ENCODE measurements around the gene ERAP2. TPM values are rescaled to one million over a fixed set of nuclear protein-coding genes. Genes with fewer than 3 reads are reported as not detected.

The ERAP2 gene
- 3.1 and 6.5 TPM in 2 replicates for total RNA-seq (2014; rRNA removed; shearing (Covaris generic))

GRCh38 chr5:96876292-96876850 lies at the start of gene ERAP2:
ERAP2 (plus strand) TSS chr5:96876500; CDS start chr5:96879686, 3,186 bp downstream.

GRCh38 chr5:96935559-96936430 lies 59.5 kb downstream of the ERAP2 start, which contains the start of gene LNPEP:
LNPEP (plus strand) TSS chr5:96936080; CDS start chr5:96936156, 76 bp downstream.

Small RNA genes within 50 kb of the gene (small RNA-seq; reads per million reads assigned to genes)
- not detected for gene RF00019

Other genes with a start within 250 kb of the ERAP2 start
- gene CAST, start 214.1 kb upstream of the ERAP2 start, total RNA-seq (2014; rRNA removed; shearing (Covaris generic)), result 115 and 125 TPM in 2 replicates
- gene ERAP1, start 68.6 kb upstream of the ERAP2 start, total RNA-seq (2014; rRNA removed; shearing (Covaris generic)), result 43.1 and 44.3 TPM in 2 replicates
- gene LNPEP, start 59.6 kb downstream of the ERAP2 start, total RNA-seq (2014; rRNA removed; shearing (Covaris generic)), result 13.0 and 13.2 TPM in 2 replicates

Measured in A375 (cell line).